ENCODE measurements around the gene CWF19L2.

Gene CWF19L2

GRCh38 chr11:107494055-107494454 lies 36.4 kb upstream of the CWF19L2 start:
- H3K4me1 ChIP-seq = no peaks in the 10 kb centered on the region
- no peak overlapping the region for H3K4me3 ChIP-seq
- no peaks in the 10 kb centered on the region for H3K9me3 ChIP-seq
- H3K36me3 ChIP-seq = no peaks in the 10 kb centered on the region
- intact Hi-C loops (cut with DNase I; ENCODE audit: low total_unique reads) = no loop called here
- TF ChIP-seq, protein P1, sequence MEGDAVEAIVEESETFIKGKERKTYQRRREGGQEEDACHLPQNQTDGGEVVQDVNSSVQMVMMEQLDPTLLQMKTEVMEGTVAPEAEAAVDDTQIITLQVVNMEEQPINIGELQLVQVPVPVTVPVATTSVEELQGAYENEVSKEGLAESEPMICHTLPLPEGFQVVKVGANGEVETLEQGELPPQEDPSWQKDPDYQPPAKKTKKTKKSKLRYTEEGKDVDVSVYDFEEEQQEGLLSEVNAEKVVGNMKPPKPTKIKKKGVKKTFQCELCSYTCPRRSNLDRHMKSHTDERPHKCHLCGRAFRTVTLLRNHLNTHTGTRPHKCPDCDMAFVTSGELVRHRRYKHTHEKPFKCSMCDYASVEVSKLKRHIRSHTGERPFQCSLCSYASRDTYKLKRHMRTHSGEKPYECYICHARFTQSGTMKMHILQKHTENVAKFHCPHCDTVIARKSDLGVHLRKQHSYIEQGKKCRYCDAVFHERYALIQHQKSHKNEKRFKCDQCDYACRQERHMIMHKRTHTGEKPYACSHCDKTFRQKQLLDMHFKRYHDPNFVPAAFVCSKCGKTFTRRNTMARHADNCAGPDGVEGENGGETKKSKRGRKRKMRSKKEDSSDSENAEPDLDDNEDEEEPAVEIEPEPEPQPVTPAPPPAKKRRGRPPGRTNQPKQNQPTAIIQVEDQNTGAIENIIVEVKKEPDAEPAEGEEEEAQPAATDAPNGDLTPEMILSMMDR (IDR thresholded peaks at IDR 0.05) = no peak
- no peak overlapping the region for H3K27ac ChIP-seq
- DNase-seq = no peak
- H3K27me3 ChIP-seq = no peaks in the 10 kb centered on the region

DNA sequence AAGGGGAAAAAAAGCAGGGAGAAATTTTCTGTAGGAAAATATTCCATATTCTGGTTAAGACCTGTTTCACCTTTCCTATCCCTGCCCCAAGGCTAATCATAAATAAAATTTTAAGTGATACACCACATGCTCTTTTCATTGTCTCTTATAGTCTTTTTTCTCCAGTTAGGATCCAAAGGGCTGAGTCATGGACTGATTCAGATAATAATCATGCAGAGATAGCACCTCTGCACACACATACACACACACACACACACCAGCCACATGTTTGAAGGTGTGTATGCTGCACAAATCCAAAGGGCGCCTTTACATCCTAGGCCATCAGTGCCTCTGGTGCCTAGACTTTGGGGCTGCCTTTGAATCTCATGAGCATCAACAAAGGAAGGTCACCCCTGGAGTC lies 35.5 kb upstream of the CWF19L2 start:
- no peaks in the 10 kb centered on the region for H3K9me3 ChIP-seq
- intact Hi-C loops (cut with DNase I; ENCODE audit: low total_unique reads) = no loop called here
- no peaks in the 10 kb centered on the region for H3K27me3 ChIP-seq
- TF ChIP-seq, protein P1 (IDR thresholded peaks at IDR 0.05) = no peak
- H3K36me3 ChIP-seq = no peaks in the 10 kb centered on the region
- DNase-seq = no peak
- no peaks in the 10 kb centered on the region for H3K4me1 ChIP-seq
- no peak overlapping the region for H3K27ac ChIP-seq
- no peak overlapping the region for H3K4me3 ChIP-seq

DNA sequence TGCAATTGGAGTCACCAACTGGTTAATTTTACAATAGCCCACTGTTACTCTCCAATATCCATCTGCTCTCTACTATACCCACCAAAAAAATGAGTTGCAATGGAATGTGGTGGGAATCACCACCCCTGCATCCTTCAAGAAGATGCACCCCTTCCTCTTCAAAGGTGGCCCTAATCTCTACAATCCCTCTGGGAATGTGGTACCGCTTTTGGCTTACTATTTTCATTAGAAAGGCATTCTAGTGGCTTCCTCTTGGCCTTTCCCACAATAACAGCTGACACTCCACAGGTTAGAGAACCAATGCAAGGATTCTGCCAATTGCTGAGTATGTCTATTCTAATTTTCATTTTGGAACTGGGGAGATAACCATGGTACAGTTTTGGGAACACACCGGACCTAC lies 33.2 kb upstream of the CWF19L2 start:
- Histone ChIP-seq H3K9me3 (no peaks in the 10 kb centered on the region), H3K4me3 (no peak overlapping the region), H3K27ac (no peak overlapping the region), H3K27me3 (no peaks in the 10 kb centered on the region), H3K36me3 (no peaks in the 10 kb centered on the region), H3K4me1 (no peaks in the 10 kb centered on the region)
- DNase-seq = no peak
- TF ChIP-seq, protein P1 (IDR thresholded peaks at IDR 0.05) = no peak
- intact Hi-C loops (cut with DNase I; ENCODE audit: low total_unique reads) = no loop called here

DNA sequence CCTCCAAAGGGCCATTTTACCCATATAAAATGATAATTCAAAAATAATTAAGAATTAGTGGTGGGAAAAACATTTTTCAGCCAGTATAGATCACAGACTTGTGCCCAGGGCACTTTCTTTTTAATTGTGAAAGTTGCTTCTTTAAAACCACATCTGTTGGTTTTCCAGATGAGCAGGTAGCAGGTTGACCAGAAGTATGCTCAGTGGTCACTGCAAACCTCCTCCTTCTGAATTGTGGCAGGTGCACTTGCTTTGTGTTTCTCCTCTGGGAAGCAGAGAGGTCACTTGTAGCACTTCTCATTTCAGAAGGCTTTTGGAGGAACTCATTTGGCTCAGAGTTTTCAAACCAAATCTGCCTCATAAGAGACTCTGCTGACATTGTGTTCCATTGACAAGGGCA lies 24.6 kb upstream of the CWF19L2 start:
- Histone ChIP-seq H3K4me3 (no peak overlapping the region), H3K27ac (no peak overlapping the region), H3K27me3 (peaks cover 0 to under 1% of the 10 kb centered on the region in 2 donors), H3K36me3 (no peaks in the 10 kb centered on the region), H3K9me3 (no peaks in the 10 kb centered on the region), H3K4me1 (no peaks in the 10 kb centered on the region)
- DNase-seq = no peak
- intact Hi-C loops (cut with DNase I; ENCODE audit: low total_unique reads) = no loop called here
- TF ChIP-seq, protein P1 (IDR thresholded peaks at IDR 0.05) = no peak

GRCh38 chr11:107478922-107479321 lies 21.3 kb upstream of the CWF19L2 start:
- no peaks in the 10 kb centered on the region for H3K36me3 ChIP-seq
- no peak overlapping the region for H3K4me3 ChIP-seq
- no peak overlapping the region for H3K27ac ChIP-seq
- TF ChIP-seq, protein P1 (IDR thresholded peaks at IDR 0.05) = no peak
- peaks cover 0 to 9% of the 10 kb centered on the region in 2 donors for H3K27me3 ChIP-seq
- intact Hi-C loops (cut with DNase I; ENCODE audit: low total_unique reads) = no loop called here
- no peaks in the 10 kb centered on the region for H3K4me1 ChIP-seq
- no peaks in the 10 kb centered on the region for H3K9me3 ChIP-seq
- DNase-seq = no peak

GRCh38 chr11:107477820-107478219 lies 20.2 kb upstream of the CWF19L2 start:
- DNase-seq = no peak
- H3K27ac ChIP-seq = no peak overlapping the region
- TF ChIP-seq, protein P1 (IDR thresholded peaks at IDR 0.05) = no peak
- intact Hi-C loops (cut with DNase I; ENCODE audit: low total_unique reads) = no loop called here
- no peaks in the 10 kb centered on the region for H3K36me3 ChIP-seq
- H3K27me3 ChIP-seq = peaks cover 0 to 9% of the 10 kb centered on the region in 2 donors
- H3K4me3 ChIP-seq = no peak overlapping the region
- H3K9me3 ChIP-seq = no peaks in the 10 kb centered on the region
- no peaks in the 10 kb centered on the region for H3K4me1 ChIP-seq

All from tibial artery (tissue), 4 donors.